Activated T-cell treated with anti-CD3 and anti-CD28 coated beads, Interleukin-2, amount 50 U/mL, for 24 hours (primary cell): ENCODE data around the gene PACSIN1.
A peak's percentile ranks its signal among the peaks of the same experiment; 100 is the strongest.
"Not testable (repeated sequence)": the region's sequence is repeated elsewhere in the genome, so short reads cannot be mapped to it uniquely, and the experiment has no call there.

Experiments
- DNase-seq: peaks from one replicate; pipeline ENCODE4 v3.0.0-alpha.2; 2020
- H3K27ac Mint-ChIP-seq: 2 replicates; pipeline ENCODE4 v1.8.0; 2020; ENCODE audit warnings: mild to moderate bottlenecking, mixed read lengths
- H3K27me3 Mint-ChIP-seq: 2 replicates; pipeline ENCODE4 v1.8.0; 2020; ENCODE audit warnings: mixed read lengths
- H3K36me3 Mint-ChIP-seq: 2 replicates; pipeline ENCODE4 v1.8.0; 2020; ENCODE audit warnings: low read depth, mixed read lengths
- H3K4me1 Mint-ChIP-seq: 2 replicates; pipeline ENCODE4 v1.8.0; 2020; ENCODE audit warnings: low read depth, mixed read lengths
- H3K4me3 Mint-ChIP-seq: 2 replicates; pipeline ENCODE4 v1.8.0; 2020; ENCODE audit warnings: mild to moderate bottlenecking, moderate library complexity, mixed read lengths
- H3K9me3 Mint-ChIP-seq: 2 replicates; pipeline ENCODE4 v1.8.0; 2020; ENCODE audit warnings: mixed read lengths

The PACSIN1 gene

DNA sequence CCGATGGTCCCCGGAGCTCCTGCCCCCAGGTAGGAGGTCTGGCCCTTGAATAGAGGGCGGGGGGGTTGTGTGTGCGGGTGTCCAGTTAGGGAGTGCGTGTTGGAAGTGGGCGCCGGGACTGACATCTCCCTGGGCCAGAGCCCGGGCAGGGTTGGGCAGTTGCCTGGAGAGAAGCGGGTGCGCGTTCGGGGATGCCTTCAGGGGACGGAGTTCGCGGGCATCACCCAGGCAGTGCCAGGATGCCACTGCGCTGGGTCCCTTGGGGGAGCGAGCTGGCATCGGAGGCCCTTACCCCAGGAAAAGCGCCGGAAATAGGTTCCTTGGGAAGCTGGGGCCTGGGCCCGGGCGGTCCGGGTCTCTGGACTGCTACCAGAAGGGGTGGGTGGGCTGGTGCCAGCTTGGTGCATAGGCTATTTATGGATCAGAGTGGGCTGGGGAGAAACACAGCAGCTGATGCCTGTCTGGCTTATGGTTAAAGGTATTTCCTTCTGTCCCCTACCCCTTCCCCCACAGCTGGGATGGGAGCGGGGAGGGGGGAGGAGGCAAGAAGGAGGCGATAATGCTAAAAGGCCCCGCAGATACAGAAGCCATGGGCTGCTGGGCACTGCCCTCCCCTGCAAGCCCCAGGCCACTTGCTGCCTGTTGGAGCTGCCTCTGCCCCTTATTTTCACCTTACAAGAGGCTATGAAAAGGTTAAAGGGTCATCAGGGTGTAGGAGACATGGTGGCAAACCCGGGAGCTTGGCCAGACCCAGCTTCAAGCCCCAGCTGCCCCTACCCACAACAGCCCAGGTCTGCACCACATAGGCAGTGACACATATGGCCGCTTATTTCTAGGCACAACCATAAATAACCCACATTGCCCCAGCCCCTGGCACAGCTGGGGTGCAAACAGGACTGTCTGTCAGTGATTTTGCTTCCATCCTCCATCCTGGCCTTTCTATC, 638 bp downstream of the PACSIN1 start:
- H3K4me3 Mint-ChIP-seq: peak overlapping the region; percentile 33
- peaks cover 6% of the 10 kb centered on the region for H3K4me1 Mint-ChIP-seq
- no peaks in the 10 kb centered on the region for H3K36me3 Mint-ChIP-seq
- DNase-seq: no peak
- H3K27ac Mint-ChIP-seq: no peak overlapping the region
- no peaks in the 10 kb centered on the region for H3K9me3 Mint-ChIP-seq
- H3K27me3 Mint-ChIP-seq: peaks cover 38% of the 10 kb centered on the region

DNA sequence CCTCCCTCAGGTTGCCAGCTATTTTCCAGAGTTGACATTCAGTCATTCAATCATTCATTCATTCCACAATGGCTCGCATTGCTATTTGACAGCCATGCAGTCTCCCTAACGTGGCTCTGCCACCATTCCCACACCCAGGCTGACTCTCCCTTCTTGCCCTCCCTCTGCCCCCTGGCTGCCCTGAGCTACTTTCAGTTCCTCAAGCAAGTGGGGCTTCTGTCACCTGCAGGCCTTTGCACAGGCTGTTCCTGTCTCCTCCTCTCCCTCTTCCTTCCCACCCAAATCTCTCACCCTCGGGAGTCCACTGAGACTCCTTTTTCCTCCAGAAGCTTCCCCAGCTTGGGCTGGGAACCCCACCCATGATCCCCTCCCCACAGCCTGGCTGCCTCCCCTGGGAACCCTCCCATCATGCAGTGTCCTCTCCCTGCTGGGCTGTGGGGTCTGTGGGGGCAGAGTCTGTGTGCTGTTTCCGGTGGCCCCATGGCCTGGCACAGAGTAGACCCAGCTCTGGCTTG, 2.6 kb downstream of the PACSIN1 start:
- Mint-ChIP-seq H3K4me3 (no peak overlapping the region), H3K4me1 (peaks cover 6% of the 10 kb centered on the region), H3K27me3 (peaks cover 38% of the 10 kb centered on the region), H3K27ac (no peak overlapping the region), H3K36me3 (no peaks in the 10 kb centered on the region), H3K9me3 (no peaks in the 10 kb centered on the region)
- DNase-seq: no peak

DNA sequence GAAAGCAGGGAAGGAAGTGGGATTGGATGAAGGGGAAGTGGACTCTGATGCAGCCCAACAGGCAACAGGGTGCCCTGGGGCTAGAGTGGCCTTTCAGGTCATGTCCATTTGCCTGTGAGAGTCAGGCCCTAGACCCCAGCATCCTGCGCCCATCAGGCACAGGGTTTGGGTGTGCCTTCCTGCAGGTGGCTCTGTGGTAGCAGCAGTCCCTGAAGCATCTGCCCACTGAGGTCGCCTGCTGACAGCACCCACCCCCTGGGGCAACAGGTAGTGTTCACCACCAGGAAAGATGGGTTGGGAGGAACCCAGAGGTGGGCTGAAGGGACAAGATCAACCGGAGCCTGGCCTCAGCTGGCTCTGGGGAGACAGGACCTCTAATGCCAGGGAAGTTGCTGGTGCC, 3.6 kb downstream of the PACSIN1 start:
- no peak overlapping the region for H3K27ac Mint-ChIP-seq
- DNase-seq: no peak
- H3K9me3 Mint-ChIP-seq: no peaks in the 10 kb centered on the region
- H3K4me1 Mint-ChIP-seq: peaks cover 6% of the 10 kb centered on the region
- H3K4me3 Mint-ChIP-seq: no peak overlapping the region
- H3K36me3 Mint-ChIP-seq: no peaks in the 10 kb centered on the region
- peaks cover 32% of the 10 kb centered on the region for H3K27me3 Mint-ChIP-seq

DNA sequence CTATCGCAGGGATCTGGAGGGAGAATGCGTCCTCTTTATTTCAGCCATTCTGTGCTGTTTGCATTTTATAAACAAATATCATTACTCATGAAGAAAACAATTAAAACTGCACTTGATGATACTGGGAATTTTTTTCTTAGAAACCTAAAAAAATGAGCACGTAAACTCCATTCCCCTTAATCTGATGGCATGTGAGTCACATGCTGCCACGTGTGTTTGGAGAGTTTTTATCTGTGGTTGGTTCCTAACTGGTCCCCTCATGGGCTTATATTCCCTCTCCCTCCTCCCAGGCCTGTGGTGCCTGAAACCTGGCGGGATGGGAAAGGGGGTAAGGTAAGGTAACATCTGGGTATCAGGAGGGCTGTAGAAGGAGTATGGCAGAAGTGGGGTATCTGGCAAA, 6.5 kb downstream of the PACSIN1 start:
- Mint-ChIP-seq H3K27me3 (peaks cover 7% of the 10 kb centered on the region), H3K4me3 (no peak overlapping the region), H3K27ac (no peak overlapping the region), H3K4me1 (no peaks in the 10 kb centered on the region), H3K36me3 (no peaks in the 10 kb centered on the region), H3K9me3 (no peaks in the 10 kb centered on the region)
- DNase-seq: no peak

DNA sequence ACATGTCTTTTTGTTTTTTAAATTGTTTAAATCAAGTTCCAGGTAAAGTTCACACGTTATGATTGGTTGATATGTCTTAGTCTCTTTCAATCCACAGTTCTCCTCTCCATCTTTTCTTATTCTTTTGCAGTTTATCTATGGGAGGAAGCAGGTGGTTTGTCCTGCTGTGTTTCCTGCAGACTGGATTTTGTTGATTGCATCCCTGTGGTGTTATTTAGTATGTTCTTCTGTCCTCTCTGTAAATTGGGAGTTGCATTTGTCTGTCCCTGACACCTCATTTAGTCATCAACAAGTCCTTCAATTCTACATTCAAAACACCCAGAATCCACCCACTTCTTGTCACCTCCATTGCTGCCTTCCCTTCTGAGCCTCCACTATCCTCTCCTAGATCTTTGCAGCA, 8.1 kb downstream of the PACSIN1 start:
- Mint-ChIP-seq H3K9me3 (no peaks in the 10 kb centered on the region), H3K4me1 (no peaks in the 10 kb centered on the region), H3K36me3 (no peaks in the 10 kb centered on the region), H3K27me3 (no peaks in the 10 kb centered on the region), H3K4me3 (no peak overlapping the region), H3K27ac (no peak overlapping the region)
- no peak for DNase-seq

DNA sequence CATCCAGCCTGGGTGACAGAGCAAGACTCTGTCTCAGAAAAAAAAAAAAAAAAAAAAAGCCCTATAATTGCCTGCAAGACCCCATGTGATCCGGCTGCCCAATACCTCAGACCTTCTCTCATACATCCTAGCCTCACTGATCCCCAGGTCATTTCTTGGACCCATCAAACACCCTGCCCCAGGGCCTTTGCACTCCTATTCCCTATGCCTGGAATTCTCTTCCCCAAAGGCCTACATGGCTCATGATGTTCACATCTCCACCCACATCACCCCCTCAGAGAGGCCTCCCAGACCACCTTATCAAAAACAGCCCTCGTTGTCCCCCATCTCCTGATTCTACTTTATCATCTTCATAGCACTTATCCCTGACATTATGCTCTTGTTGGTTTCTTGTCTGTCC, 8.9 kb downstream of the PACSIN1 start:
- Mint-ChIP-seq H3K27ac (no peak overlapping the region), H3K9me3 (no peaks in the 10 kb centered on the region), H3K36me3 (no peaks in the 10 kb centered on the region), H3K4me1 (no peaks in the 10 kb centered on the region), H3K27me3 (no peaks in the 10 kb centered on the region), H3K4me3 (no peak overlapping the region)
- no peak for DNase-seq

DNA sequence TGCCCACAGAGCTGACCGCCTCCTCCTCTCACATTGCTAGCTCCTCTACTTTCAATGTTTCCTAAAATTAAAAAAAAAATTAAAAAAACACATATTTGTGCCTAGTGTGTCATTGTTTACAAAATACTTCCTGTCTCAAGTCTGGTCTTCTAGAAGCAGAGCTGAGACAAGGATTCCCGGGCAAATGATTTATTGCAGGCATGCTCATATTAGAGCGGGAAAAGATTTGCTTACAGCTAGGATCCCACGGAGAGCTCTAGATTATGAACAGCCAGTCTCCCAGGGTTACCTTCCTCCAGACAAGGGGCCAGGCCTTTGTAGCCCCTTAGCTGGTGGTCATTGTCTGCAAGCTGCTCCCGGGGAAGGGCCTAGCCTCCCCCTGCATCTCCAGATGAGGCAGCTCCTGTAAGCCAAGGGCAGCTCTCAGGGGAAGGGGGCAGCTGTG, 9.4 kb downstream of the PACSIN1 start:
- H3K9me3 Mint-ChIP-seq: no peaks in the 10 kb centered on the region
- no peaks in the 10 kb centered on the region for H3K27me3 Mint-ChIP-seq
- H3K36me3 Mint-ChIP-seq: no peaks in the 10 kb centered on the region
- no peaks in the 10 kb centered on the region for H3K4me1 Mint-ChIP-seq
- no peak overlapping the region for H3K4me3 Mint-ChIP-seq
- no peak for DNase-seq
- H3K27ac Mint-ChIP-seq: no peak overlapping the region

DNA sequence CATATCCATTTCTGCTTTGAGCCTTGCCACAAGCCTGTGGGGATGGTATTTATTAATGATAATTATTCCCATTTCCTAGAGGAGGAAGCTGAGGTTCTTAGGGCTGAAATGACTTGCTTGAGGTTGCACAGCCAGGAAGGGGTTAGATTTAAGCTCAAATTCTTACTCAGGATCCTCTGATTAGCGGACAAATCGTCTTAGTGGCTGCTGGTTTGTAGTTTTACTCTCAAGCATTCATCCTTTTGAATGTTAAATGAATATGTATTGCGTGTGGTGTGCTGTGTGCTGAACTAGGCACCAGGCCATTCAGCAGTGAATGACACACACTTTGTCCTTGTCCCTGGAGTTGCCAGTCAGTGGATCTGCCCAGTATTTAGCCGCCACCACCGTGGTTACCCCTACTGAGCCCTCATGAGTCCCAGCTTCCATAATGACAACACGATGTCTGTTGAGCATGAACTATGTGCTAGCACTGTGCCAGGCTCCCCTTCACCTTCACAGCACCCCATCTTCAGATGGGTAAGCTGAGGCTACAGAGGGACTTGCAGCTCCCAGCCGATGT, 10.0 kb downstream of the PACSIN1 start:
- DNase-seq: no peak
- H3K36me3 Mint-ChIP-seq: no peaks in the 10 kb centered on the region
- no peaks in the 10 kb centered on the region for H3K4me1 Mint-ChIP-seq
- no peaks in the 10 kb centered on the region for H3K9me3 Mint-ChIP-seq
- no peaks in the 10 kb centered on the region for H3K27me3 Mint-ChIP-seq
- H3K27ac Mint-ChIP-seq: no peak overlapping the region
- no peak overlapping the region for H3K4me3 Mint-ChIP-seq

DNA sequence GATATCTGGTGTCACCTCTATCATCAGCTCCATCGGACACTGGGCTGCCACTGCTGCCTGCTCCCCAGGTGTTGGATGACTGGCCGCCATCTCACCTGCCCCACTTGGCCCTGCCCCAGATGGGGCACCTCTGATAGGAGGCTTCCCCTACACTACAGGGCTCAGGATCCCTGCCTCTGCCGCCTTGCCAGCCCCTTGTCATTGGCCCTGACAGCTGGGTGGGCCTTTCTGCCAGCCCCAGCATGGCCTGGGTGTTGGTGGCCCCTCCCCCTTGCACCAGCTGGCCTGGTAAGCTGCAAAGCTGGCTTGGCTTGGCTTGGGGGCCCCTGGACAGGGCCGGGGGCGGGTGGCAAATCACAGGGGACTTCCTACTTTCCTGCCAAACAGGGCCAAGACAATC, 10.6 kb downstream of the PACSIN1 start:
- H3K27ac Mint-ChIP-seq: no peak overlapping the region
- H3K9me3 Mint-ChIP-seq: no peaks in the 10 kb centered on the region
- no peak overlapping the region for H3K4me3 Mint-ChIP-seq
- H3K27me3 Mint-ChIP-seq: no peaks in the 10 kb centered on the region
- H3K4me1 Mint-ChIP-seq: no peaks in the 10 kb centered on the region
- DNase-seq: no peak
- no peaks in the 10 kb centered on the region for H3K36me3 Mint-ChIP-seq

DNA sequence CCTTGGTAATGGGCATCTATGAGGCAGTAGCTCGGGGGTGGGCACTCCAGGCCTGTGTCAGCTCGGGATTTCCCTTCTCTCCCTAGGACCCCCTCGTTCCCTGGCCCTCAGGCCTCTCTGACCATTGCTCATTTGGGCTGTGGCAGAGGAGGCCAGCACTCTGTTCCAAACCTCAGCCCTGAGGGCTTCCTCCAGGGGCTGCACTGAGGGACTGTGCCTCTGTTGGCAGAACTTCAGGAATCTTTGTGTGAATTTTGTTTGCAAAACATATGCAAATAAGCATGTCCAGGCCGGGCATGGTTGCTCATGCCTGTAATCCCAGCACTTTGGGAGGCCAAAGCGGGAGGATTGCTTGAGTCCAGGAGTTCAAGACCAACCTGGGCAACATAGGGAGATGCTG, 11.0 kb downstream of the PACSIN1 start:
- Mint-ChIP-seq H3K27ac (no peak overlapping the region), H3K27me3 (no peaks in the 10 kb centered on the region), H3K4me1 (no peaks in the 10 kb centered on the region), H3K4me3 (no peak overlapping the region), H3K36me3 (no peaks in the 10 kb centered on the region), H3K9me3 (no peaks in the 10 kb centered on the region)
- DNase-seq: no peak

DNA sequence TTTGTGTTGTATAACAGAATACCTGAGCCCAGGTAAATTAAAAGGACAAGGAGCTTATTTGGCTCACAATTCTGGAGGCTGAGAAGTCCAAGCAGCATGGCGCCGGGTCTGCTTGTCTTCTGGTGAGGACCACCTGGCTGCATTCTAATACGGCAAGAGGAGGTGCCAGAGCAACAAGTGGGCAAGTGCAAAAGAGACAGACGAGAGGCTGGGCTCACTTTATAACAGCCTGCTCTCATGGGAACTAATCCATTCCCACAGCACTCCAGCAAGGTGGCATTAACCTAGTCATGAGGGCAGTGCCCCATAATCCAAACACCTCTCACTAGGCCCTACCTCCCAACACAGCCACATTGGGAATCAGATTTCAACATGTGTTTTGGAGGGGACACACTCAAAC, 12.9 kb downstream of the PACSIN1 start:
- H3K27ac Mint-ChIP-seq: no peak overlapping the region

DNA sequence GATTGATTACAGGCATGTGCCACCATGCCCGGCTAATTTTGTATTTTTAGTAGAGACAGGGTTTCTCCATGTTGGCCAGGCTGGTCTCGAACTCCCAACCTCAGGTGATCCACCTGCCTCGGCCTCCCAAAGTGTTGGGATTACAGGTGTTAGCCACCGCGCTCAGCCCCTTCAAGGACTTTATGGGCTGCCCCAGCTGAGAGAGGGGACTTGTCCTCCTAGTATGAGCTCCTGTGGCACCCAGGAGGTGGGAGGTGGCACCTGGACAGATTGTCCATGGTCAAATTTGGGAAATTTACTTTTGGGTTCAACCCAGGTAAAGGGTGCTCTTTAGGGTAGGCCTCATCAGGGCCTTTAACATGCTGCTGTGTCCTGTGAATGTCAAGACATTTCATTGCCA, 17.9 kb downstream of the PACSIN1 start:
- H3K4me3 Mint-ChIP-seq, H3K9me3 Mint-ChIP-seq, H3K36me3 Mint-ChIP-seq, DNase-seq, H3K27ac Mint-ChIP-seq, H3K27me3 Mint-ChIP-seq: not testable (repeated sequence)
- H3K4me1 Mint-ChIP-seq: peaks cover 28% of the 10 kb centered on the region

More for the DNA sequence above, 12.9 kb downstream of the PACSIN1 start:
- H3K36me3 Mint-ChIP-seq: no peaks in the 10 kb centered on the region
- H3K4me1 Mint-ChIP-seq: no peaks in the 10 kb centered on the region
- DNase-seq: no peak
- no peaks in the 10 kb centered on the region for H3K9me3 Mint-ChIP-seq
- no peak overlapping the region for H3K4me3 Mint-ChIP-seq
- no peaks in the 10 kb centered on the region for H3K27me3 Mint-ChIP-seq

DNA sequence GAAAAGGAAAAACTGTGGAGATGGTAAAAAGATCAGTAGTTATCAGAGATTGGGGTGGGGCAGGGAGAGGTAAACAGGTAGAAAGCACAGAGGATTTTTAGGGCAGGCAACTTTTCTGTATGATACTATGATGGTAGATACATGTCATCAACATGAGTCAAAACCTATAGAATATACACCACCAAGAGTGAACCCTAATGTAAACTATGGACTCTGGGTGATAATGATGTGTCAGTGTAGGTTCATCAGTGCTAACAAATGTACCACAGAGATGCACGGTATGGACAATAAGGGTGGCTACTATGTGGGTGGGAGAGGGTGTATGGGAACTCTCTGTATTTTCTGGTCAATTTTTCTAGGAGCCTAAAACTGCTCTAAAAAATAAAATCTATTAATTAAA, 18.5 kb downstream of the PACSIN1 start:
- no peak overlapping the region for H3K4me3 Mint-ChIP-seq
- no peaks in the 10 kb centered on the region for H3K27me3 Mint-ChIP-seq
- H3K27ac Mint-ChIP-seq: peak overlapping the region; percentile 41
- peaks cover 28% of the 10 kb centered on the region for H3K4me1 Mint-ChIP-seq
- no peak for DNase-seq
- no peaks in the 10 kb centered on the region for H3K36me3 Mint-ChIP-seq
- H3K9me3 Mint-ChIP-seq: no peaks in the 10 kb centered on the region

DNA sequence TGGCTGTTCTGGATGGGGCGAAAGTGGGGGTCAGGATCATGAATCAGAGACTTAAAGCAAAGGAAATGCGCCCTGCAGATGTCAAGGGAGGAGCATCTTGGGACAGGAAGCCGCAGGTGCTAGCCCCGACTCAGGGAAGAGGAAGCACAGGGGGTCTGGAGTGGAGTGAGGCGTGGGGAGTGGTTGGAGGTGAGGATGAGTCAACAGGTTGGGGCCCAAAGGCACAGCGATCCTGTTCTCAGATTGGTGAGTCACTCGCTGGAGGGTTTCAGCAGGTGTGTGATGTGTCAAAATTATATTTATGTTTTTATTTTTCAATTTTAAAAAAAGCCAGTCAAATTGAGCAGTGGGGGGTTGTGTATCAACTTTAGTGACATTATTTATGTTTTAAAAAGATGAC, 19.0 kb downstream of the PACSIN1 start:
- peak; percentile 74 for DNase-seq
- H3K4me1 Mint-ChIP-seq: peaks cover 28% of the 10 kb centered on the region
- H3K9me3 Mint-ChIP-seq: no peaks in the 10 kb centered on the region
- no peaks in the 10 kb centered on the region for H3K27me3 Mint-ChIP-seq
- H3K4me3 Mint-ChIP-seq: peak overlapping the region; percentile 11
- no peaks in the 10 kb centered on the region for H3K36me3 Mint-ChIP-seq
- peak overlapping the region; percentile 85 for H3K27ac Mint-ChIP-seq
